K562 (cell line): ENCODE data around the gene CAGE1. TPM values are rescaled to one million over a fixed set of nuclear protein-coding genes. Genes with fewer than 3 reads are reported as not detected.
A peak's percentile ranks its signal among the peaks of the same experiment; 100 is the strongest.

Source experiments
- ARID2 ChIP-seq: fragments of 450-650 bp; IDR thresholded peaks from 2 replicates; pipeline ENCODE4 v1.6.1; 2017; ENCODE audit warnings: antibody characterized with exemption, mild to moderate bottlenecking
- FOXP1 ChIP-seq: sonication (generic); formaldehyde crosslinking; IDR thresholded peaks from 2 replicates; pipeline ENCODE4 v1.8.0; 2022; ENCODE audit warnings: mild to moderate bottlenecking, missing genetic modification reagents
- SMAD1 ChIP-seq: fragments of 150-350 bp; IDR thresholded peaks from 2 replicates; pipeline ENCODE4 v1.6.1; 2014; ENCODE audit warnings: low read length, low read depth; ENCODE audit not compliant: partially characterized antibody
- SRSF1 ChIP-seq: fragments of 200-400 bp; formaldehyde crosslinking; IDR thresholded peaks from 2 replicates; pipeline ENCODE4 v1.6.1; 2017; ENCODE audit warnings: mild to moderate bottlenecking, low read depth, low read length, moderate library complexity
- TAL1 ChIP-seq: fragments of 450-650 bp; IDR thresholded peaks from 2 replicates; pipeline ENCODE4 v1.6.1; 2016; ENCODE audit warnings: mild to moderate bottlenecking
- ZFP36 ChIP-seq: fragments of 150-350 bp; IDR thresholded peaks from 2 replicates; pipeline ENCODE4 v1.6.1; 2018; ENCODE audit warnings: low read length, low read depth; ENCODE audit not compliant: partially characterized antibody
- ZFX ChIP-seq: sonication (generic); formaldehyde crosslinking; IDR thresholded peaks from 2 replicates; pipeline ENCODE4 v1.8.0; 2022; ENCODE audit warnings: mild to moderate bottlenecking, missing genetic modification reagents, moderate library complexity
- polyA plus RNA-seq, 8 experiments: library from polyadenylated mRNA; depleted of rRNA in 4 of 8; stranded (reverse) in 5 of 8; unstranded in 3 of 8; fragments of >200 nt; fragmentation: Nextera tagmentation in 2 of 8; fragmentation: Illumina TruSeq in 1 of 8; extraction: Ambion mirVana in 2 of 8; extraction: Trizol in 1 of 8; gene quantifications; 2 replicates each; pipeline versions ENCODE4 v1.2.1 to v1.2.3, GENCODE V29; 2011 to 2014; ENCODE audit warnings: inconsistent platforms in 1 of 8, missing spikeins in 1 of 8
- total RNA-seq, 7 experiments: library from RNA; depleted of rRNA in 6 of 7; stranded (reverse); fragments of >200 nt in 6 of 7; fragmentation: Illumina TruSeq in 2 of 7; extraction: Trizol in 2 of 7; gene quantifications; 2 replicates each; pipeline versions ENCODE4 v1.2.1 to v1.2.3, GENCODE V29; 2011 to 2021; ENCODE audit warnings: low replicate concordance in 1 of 7
- TF ChIP-seq, protein P1 (sequence below): fragments of 150-350 bp; IDR thresholded peaks from 2 replicates; pipeline ENCODE4 v1.6.1; 2014; ENCODE audit warnings: low read depth, mild to moderate bottlenecking, low read length, borderline replicate concordance
- TF ChIP-seq, protein P2 (sequence below): fragments of 200-800 bp; sonication (Bioruptor generic); IDR thresholded peaks from 2 replicates; pipeline ENCODE4 v1.6.1; 2017; ENCODE audit warnings: missing genetic modification characterization, missing compliant biosample characterization
- TF ChIP-seq, protein P3 (sequence below): sonication (generic); formaldehyde crosslinking; IDR thresholded peaks from 2 replicates; pipeline ENCODE4 v1.9.0; 2022; ENCODE audit warnings: mild to moderate bottlenecking, missing genetic modification reagents
- TF ChIP-seq, protein P4 (sequence below): sonication (generic); formaldehyde crosslinking; IDR thresholded peaks from 2 replicates; pipeline ENCODE4 v1.8.0; 2023; ENCODE audit warnings: mild to moderate bottlenecking, missing genetic modification reagents
- TF ChIP-seq, protein P5 (sequence below): fragments of 200-400 bp; formaldehyde crosslinking; IDR thresholded peaks from 2 replicates; pipeline ENCODE4 v1.6.1; 2017; ENCODE audit warnings: mild to moderate bottlenecking, low read depth, low read length, moderate library complexity

Gene CAGE1
- total and polyA plus RNA-seq, 9 of the 15 experiments (the other 6 are each of a cell fraction or from before 2014, with no cell fraction given), result 0.13 to 0.33 (median 0.18) TPM; not detected in 4

DNA sequence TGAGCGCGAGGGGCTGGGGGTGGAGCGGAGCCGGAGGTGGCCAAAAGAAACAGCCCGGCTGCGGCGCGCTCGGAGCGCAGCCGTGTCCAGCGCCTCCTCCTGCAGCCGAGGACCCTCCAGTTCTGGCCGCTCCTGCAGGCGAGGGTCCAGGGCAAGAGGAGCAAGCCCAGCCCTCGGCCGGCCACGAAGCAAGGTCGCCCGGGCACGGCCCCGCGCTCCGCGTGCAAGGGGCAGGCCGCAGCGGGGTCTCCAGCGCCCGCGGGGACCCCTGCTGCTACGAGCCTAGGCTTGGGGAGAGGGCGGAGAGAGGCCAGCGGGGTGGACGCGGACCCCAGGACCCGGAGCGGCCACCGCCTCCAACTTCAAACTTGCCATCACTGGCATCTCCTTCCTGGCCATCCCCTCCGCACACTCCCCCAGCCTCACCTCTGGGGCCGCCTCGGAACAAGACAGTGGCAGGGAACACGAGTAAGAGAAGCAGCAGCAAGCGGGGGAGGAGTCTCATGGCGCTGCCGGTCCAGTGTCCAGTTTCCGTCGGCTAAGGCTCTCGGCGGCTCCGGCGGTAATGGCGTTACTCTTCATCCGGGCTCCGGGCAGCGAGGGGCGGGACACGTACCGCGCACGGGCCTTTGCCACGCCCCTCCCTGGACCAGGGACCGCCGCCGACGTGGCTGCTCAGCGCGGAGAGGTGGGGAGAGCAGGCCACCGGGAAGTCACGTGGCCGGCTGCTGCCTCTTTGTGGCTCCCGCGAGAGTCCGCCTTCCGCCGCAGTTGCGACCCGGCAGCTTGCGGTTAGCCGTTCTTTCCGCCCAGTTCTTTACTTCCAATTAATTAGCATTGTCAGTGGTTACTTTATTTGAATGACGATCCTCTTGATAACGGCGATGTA is 76.7 kb downstream of the CAGE1 start, which contains the start of gene SSR1 (continued):
- TF ChIP-seq, protein P1, sequence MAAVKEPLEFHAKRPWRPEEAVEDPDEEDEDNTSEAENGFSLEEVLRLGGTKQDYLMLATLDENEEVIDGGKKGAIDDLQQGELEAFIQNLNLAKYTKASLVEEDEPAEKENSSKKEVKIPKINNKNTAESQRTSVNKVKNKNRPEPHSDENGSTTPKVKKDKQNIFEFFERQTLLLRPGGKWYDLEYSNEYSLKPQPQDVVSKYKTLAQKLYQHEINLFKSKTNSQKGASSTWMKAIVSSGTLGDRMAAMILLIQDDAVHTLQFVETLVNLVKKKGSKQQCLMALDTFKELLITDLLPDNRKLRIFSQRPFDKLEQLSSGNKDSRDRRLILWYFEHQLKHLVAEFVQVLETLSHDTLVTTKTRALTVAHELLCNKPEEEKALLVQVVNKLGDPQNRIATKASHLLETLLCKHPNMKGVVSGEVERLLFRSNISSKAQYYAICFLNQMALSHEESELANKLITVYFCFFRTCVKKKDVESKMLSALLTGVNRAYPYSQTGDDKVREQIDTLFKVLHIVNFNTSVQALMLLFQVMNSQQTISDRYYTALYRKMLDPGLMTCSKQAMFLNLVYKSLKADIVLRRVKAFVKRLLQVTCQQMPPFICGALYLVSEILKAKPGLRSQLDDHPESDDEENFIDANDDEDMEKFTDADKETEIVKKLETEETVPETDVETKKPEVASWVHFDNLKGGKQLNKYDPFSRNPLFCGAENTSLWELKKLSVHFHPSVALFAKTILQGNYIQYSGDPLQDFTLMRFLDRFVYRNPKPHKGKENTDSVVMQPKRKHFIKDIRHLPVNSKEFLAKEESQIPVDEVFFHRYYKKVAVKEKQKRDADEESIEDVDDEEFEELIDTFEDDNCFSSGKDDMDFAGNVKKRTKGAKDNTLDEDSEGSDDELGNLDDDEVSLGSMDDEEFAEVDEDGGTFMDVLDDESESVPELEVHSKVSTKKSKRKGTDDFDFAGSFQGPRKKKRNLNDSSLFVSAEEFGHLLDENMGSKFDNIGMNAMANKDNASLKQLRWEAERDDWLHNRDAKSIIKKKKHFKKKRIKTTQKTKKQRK, result no peak
- TF ChIP-seq ARID2 (no peak), ZFX (CRISPR knock-in tag) (peak; percentile 95), TAL1 (no peak), ZFP36 (no peak), FOXP1 (CRISPR knock-in tag) (peak; percentile 90), SMAD1 (peak; percentile 80), SRSF1 (no peak)
- TF ChIP-seq, protein P2, sequence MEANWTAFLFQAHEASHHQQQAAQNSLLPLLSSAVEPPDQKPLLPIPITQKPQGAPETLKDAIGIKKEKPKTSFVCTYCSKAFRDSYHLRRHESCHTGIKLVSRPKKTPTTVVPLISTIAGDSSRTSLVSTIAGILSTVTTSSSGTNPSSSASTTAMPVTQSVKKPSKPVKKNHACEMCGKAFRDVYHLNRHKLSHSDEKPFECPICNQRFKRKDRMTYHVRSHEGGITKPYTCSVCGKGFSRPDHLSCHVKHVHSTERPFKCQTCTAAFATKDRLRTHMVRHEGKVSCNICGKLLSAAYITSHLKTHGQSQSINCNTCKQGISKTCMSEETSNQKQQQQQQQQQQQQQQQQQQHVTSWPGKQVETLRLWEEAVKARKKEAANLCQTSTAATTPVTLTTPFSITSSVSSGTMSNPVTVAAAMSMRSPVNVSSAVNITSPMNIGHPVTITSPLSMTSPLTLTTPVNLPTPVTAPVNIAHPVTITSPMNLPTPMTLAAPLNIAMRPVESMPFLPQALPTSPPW, result peak; percentile 90
- TF ChIP-seq, protein P3, sequence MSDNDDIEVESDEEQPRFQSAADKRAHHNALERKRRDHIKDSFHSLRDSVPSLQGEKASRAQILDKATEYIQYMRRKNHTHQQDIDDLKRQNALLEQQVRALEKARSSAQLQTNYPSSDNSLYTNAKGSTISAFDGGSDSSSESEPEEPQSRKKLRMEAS (CRISPR knock-in tag), result peak; percentile 94
- TF ChIP-seq, protein P4, sequence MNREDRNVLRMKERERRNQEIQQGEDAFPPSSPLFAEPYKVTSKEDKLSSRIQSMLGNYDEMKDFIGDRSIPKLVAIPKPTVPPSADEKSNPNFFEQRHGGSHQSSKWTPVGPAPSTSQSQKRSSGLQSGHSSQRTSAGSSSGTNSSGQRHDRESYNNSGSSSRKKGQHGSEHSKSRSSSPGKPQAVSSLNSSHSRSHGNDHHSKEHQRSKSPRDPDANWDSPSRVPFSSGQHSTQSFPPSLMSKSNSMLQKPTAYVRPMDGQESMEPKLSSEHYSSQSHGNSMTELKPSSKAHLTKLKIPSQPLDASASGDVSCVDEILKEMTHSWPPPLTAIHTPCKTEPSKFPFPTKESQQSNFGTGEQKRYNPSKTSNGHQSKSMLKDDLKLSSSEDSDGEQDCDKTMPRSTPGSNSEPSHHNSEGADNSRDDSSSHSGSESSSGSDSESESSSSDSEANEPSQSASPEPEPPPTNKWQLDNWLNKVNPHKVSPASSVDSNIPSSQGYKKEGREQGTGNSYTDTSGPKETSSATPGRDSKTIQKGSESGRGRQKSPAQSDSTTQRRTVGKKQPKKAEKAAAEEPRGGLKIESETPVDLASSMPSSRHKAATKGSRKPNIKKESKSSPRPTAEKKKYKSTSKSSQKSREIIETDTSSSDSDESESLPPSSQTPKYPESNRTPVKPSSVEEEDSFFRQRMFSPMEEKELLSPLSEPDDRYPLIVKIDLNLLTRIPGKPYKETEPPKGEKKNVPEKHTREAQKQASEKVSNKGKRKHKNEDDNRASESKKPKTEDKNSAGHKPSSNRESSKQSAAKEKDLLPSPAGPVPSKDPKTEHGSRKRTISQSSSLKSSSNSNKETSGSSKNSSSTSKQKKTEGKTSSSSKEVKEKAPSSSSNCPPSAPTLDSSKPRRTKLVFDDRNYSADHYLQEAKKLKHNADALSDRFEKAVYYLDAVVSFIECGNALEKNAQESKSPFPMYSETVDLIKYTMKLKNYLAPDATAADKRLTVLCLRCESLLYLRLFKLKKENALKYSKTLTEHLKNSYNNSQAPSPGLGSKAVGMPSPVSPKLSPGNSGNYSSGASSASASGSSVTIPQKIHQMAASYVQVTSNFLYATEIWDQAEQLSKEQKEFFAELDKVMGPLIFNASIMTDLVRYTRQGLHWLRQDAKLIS, result peak; percentile 96
- TF ChIP-seq, protein P5, sequence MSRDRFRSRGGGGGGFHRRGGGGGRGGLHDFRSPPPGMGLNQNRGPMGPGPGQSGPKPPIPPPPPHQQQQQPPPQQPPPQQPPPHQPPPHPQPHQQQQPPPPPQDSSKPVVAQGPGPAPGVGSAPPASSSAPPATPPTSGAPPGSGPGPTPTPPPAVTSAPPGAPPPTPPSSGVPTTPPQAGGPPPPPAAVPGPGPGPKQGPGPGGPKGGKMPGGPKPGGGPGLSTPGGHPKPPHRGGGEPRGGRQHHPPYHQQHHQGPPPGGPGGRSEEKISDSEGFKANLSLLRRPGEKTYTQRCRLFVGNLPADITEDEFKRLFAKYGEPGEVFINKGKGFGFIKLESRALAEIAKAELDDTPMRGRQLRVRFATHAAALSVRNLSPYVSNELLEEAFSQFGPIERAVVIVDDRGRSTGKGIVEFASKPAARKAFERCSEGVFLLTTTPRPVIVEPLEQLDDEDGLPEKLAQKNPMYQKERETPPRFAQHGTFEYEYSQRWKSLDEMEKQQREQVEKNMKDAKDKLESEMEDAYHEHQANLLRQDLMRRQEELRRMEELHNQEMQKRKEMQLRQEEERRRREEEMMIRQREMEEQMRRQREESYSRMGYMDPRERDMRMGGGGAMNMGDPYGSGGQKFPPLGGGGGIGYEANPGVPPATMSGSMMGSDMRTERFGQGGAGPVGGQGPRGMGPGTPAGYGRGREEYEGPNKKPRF, result no peak
